SH-SY5Y (cell line): ENCODE results near the gene EPOP.

Experiments used
- GATA2 ChIP-seq: IDR thresholded peaks from 2 replicates; pipeline ENCODE4 v1.6.1; 2011; ENCODE audit warnings: mild to moderate bottlenecking, low read depth, low read length
- GATA3 ChIP-seq: IDR thresholded peaks from 2 replicates; pipeline ENCODE4 v1.6.1; 2011; ENCODE audit warnings: low read depth, mild to moderate bottlenecking, low read length, moderate library complexity

The EPOP gene

GRCh38 chr17:38701504-38702165, 26.9 kb upstream of the EPOP start:
- TF ChIP-seq GATA3 (no peak), GATA2 (no peak)

GRCh38 chr17:38698760-38699159, 24.0 kb upstream of the EPOP start:
- TF ChIP-seq GATA2, result no peak
- TF ChIP-seq GATA3, result no peak

- TF ChIP-seq GATA2, result no peak
Observed at GRCh38 chr17:38697061-38697820, 22.5 kb upstream of the EPOP start.

GRCh38 chr17:38693700-38694329, 19.1 kb upstream of the EPOP start:
- TF ChIP-seq GATA3 (no peak), GATA2 (no peak)

- no peak for TF ChIP-seq GATA3
- TF ChIP-seq GATA2, result no peak
Observed at GRCh38 chr17:38691154-38691553, 16.4 kb upstream of the EPOP start.

- TF ChIP-seq GATA2, result no peak
- TF ChIP-seq GATA3, result no peak
Observed at GRCh38 chr17:38690386-38690785, 15.6 kb upstream of the EPOP start.

- TF ChIP-seq GATA3, result no peak
- no peak for TF ChIP-seq GATA2
Observed at GRCh38 chr17:38687286-38687685, 12.5 kb upstream of the EPOP start.

- no peak for TF ChIP-seq GATA3
- no peak for TF ChIP-seq GATA2
Observed at GRCh38 chr17:38685491-38685890, 10.7 kb upstream of the EPOP start.

- TF ChIP-seq GATA3, result no peak
- TF ChIP-seq GATA2, result no peak
Observed at GRCh38 chr17:38681096-38681495, 6.3 kb upstream of the EPOP start.

GRCh38 chr17:38677819-38678218, 3.1 kb upstream of the EPOP start:
- TF ChIP-seq GATA2, result no peak
- no peak for TF ChIP-seq GATA3

- no peak for TF ChIP-seq GATA2
- no peak for TF ChIP-seq GATA3
Observed at GRCh38 chr17:38676706-38677504, 2.1 kb upstream of the EPOP start.

GRCh38 chr17:38674014-38674748, 576 bp downstream of the EPOP start:
- no peak for TF ChIP-seq GATA3
- TF ChIP-seq GATA2, result no peak

GRCh38 chr17:38673707-38674013, 1.1 kb downstream of the EPOP start:
- TF ChIP-seq GATA3 (no peak), GATA2 (no peak)

- TF ChIP-seq GATA3 (no peak), GATA2 (no peak)
Observed at GRCh38 chr17:38672788-38673706, 1.7 kb downstream of the EPOP start.
